Stimulated activated CD8-positive, alpha-beta memory T cell treated with anti-CD3 and anti-CD28 coated beads, Interleukin-15, amount 100 ng/mL, for 24 hours (primary cell): Measurements from ENCODE around the gene MYO16.
"Not testable (repeated sequence)": the region's sequence is repeated elsewhere in the genome, so short reads cannot be mapped to it uniquely, and the experiment has no call there.

Experiments used
- DNase-seq: peaks from one replicate; pipeline ENCODE4 v3.0.0-alpha.2; 2020; ENCODE audit warnings: low read depth

The MYO16 gene

DNA sequence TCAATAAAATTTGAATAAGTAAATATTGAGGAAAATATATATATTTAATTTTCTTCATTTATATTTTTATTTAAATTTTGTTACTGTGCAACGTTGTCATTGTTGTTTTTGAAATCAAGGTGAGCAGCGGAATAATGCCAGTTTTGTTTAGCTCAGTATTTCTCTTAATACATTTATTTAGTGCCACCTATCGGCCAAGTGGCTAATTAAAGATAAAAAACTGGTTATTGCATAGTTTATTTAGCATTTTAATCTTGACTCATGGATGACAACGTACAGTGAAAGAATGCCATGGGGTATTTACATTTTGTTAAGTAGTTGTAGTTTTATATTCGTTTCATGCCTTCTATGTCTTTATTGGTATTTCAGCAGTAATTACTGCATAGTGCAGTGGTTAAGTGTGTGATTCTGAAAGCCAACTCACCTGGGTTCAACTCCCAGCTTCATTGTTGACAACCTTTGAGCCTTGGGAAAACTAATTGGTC, 265.9 kb downstream of the MYO16 start:
- DNase-seq: no peak

DNA sequence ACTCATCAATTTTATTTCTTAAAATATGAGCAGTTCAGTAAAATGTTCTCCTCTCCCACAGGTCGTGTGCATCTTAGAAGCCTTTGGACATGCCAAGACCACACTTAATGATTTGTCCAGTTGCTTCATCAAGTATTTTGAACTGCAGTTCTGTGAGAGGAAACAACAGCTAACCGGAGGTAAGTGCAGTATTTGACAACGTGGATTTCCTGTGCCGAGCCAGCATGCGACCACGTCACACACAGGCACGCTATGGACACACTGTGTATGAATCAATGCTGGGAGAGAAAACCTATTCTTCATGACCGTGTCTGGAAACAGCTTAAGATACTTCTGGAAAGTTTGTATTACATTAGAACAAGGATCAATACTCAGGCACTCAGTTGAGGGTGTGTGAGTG, 268.5 kb downstream of the MYO16 start:
- DNase-seq: no peak

DNA sequence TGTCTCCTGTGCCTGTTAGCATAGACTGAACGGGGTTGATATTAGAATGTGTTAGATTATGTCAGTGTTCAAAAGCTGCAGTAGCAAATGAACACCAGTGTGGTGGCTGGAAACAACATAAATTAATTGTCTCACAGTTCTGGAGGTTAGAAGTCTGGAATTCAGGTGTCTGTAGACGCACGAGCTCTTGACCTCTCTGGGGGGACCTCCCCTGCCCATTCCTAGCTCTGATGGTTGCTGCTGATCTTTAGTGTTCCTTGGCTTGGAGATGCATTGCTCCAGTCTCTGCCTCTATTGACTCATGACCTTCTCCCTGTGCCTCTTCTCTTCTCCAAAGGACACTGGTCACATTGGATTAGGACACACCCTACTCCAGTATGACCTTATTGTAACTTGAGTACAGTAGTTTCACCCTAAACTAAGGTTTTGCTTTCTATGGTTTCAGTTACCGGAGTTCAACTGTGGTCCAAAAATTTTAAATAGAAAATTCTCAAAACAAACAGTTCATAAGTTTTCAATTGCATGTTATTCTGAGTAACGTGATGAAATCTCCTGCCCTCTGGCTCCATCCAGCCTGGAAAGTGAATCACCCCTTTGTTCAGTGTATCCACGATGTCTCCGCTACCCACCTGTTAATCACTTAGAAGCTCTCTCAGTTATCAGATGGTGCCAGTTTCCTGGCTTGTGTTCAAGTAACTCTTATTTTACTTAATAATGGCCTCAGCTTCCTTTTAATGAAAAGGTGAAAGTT, 273.2 kb downstream of the MYO16 start:
- DNase-seq: no peak

DNA sequence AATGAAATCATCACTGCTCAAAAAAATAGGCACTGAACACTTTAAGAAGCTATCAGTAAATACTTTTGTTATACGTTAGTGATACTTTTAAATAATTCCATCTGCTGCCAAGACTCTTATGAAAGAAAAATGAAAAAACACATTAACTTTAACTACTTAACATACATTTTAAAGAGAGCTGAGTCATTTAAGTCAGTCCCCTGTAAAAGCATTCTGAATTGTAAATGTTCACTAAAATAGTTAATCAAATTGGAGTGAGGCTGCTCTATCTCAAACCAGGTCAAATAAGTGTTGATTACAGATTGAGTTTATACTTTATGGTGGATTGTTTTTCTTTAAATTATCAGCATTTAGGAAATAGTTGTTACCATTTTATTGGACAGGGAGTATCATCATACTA, 274.2 kb downstream of the MYO16 start:
- DNase-seq: no peak

DNA sequence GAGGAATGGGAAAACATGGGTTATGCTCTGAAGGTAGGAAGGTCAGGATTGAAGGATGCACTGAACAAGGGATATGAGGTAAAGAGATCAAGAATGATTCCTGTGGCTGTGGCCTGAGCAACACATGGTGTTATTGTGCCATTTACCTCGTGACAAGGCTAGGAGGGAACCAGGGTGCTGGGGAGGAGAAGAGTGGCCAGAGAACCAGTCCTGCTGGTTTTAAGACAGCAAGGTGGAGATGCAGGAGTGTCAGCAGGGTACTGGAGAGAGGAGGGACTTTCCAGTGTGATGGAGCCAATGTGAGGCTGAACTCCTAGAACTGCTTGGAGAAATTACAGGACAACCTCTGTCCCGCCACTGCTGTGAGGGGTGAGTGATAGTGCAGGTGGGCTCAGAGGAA, 282.4 kb downstream of the MYO16 start:
- no peak for DNase-seq

DNA sequence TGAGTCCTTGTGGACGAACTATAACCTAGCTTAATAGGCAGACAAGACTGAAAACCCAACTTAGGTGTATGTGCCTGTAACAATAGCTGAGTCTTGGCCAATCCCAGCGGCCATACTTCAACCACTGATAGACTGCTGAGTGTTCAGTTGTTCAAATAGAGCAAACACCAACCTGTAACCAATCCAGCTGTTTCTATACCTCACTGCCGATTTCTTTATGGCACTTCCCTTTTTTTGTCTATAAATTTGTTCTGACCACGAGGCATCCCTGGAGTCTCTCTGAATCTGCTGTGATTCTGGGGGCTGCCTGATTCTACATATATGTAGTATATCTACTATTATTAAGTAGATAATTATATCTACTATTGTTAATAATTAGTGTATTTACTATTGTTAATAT, 284.3 kb downstream of the MYO16 start:
- DNase-seq: not testable (repeated sequence)

DNA sequence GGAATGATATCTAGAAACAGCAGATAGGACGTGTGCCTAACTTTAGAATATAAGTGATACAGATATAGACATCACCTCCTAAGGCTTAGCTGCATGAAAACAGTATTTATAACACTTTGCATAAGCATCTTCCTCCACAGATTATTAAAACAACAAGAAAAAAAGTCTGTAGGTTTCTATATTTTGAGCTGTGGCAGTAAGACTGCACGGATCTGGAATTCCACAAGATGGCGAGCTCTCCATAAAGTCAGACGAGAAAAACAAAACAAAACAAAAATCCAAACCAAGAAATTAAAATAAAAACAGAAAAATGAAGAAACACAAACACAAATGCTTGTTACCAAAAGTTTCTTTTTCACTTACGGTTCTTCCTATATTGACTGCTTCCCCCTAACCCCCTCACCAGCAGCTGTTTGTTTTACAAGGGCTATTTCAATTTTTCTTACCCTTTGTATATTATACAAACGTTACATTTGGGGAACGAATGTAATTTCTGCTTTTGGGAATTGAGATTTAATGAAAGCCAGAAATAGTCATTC, 285.8 kb downstream of the MYO16 start:
- DNase-seq: no peak

DNA sequence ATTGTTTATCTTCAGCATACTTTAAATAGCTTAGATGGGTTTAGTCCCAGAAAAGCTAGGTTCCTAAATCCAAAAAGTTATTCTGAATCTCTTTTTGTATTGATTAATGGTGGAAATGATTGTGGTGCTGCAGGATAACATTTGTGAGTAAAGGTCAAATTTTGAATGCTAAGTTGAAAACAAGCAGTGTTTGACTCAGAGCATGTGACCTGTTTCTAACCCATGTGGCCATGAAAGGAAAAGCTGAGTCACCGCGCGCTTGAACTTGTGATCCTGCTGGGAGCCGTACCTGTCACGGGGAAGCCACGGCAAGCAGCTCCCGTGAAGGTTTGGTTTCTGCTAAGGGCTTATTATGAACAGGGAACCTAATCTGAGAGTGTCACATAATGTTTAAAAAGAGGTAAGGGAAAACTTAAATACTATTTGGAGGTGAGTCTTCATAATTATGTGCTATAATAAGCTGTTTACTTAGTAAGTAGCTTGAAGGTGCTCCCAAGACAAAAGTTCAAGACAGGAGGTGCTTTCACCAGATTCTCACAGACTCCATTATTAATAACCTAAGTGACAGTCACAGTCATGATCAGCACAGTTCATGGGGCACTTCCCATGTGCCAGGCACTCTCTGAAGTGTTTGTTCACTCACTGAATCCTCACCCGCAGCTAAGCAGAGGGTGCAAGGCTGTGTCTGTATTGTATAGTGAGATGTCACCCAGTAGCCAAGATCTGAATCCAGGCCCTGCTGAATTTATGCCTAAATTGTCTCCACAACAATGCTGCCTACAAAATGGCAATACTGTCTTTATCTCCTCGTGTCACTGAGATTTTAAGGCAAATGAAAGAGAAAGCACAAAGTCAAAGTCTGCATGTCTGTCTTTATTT, 286.5 kb downstream of the MYO16 start:
- peak; percentile 46 for DNase-seq

DNA sequence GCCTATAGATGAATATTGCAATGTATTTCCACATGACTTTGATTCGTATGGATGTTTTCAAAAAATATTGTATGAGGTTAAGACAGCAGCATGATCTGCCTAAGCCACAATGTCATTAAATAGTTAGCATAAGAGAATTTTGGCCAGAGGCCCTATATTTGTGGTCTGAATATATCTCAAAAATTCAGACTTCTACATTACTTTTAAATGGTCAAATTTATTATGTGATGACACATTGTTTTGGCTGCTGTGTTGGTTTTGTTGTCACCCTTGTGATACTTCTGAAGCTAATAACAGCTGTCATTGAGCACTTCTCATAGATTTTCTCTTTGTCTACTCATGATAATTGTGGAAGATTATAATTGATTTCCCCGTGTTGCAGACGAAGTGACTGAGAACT, 288.2 kb downstream of the MYO16 start:
- no peak for DNase-seq

DNA sequence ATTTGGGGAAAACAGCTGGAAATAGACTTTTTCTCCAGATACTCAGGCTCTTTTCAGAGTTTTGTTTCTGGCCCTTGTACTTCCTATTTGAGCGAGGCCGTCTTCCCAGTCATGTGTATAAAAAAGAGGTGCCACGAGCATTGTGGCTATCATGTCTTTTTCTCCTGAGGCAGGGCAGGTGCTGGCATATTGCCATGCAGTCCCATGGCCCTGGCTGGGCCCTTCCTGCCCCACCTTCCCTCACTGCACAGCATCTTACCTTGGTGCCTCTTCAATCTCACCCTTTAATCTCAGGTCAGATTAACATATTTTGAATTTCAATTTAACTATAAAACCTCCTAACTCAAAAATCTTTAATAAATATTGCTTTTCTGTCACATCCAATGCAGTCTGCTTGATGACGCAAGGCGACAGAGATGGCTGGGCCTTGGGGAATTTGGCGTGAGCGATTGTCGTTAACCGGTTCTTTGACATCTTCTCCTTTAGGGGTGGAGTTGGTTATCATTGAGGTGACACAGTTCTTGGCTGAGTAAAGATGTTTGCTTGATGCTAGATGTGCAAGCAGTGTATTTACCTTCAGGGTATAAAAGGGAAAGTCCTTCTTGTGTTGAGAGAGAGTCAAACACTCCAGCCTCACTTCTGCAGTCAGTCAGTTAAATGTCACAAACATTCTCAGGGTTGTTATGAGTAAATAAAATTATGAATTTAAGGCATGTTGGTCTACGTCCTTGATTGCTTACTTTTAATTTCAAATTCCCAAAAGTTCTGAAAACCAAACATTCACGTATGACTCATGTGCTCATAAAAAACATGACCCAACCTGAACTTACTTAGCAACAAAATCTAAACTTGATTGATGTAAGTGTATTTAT, 289.9 kb downstream of the MYO16 start:
- DNase-seq: no peak

DNA sequence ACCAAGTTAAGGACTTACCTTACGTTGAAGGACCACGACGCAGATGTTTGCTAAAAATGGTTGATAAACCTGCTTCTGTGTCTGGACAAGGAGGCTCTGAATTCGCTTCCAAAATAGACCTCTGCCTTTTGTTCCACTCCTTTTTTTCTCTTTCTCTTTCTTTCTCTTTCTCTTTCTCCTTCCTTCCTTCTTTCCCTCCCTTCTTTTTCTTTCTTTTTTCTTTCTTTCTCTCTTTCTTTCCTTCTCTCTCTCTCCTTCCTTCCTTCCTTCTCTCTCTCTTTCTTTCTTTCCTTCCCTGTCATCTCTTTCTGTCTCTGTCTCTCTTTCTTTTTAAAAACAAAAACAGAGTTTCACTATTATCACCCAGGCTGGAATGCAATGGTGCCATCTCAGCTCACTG, 290.7 kb downstream of the MYO16 start:
- no peak for DNase-seq

DNA sequence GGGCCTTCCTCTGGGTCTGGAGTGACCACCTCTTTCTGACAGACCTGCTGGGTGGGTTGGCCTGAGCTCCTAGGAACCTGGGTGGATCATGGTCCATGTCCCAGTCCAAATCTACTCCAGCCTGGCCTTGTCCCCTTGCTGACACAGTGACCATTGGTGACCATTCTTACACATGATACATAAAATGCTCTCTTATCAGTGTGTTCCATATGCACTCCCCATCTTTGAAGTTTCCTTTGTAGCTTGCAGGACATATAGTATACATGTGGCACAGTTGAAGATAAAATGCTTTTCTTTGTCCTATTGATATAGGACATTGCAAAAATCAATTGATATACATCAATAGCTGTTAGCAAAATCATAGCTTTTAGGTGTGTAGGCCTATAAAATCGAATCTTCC, 291.8 kb downstream of the MYO16 start:
- DNase-seq: no peak

DNA sequence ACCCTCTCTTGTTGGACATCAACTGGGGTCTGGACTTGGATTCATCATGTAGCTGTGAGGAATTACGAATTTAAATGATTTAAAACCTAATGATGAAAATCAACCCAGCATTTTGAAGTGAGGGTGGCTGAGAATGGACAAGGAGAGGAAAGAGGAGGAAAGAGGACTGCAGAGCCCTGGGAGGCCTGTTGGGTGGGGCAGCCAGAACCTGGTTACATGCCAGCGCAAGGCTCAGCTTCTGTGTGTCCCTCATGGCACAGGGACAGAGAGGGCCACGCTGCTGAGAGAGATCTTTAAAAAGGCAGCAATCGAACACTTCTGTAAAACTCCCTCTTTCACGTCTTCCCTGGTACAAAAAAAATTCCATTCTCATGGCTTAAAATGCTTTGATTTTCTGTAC, 292.7 kb downstream of the MYO16 start:
- DNase-seq: no peak

DNA sequence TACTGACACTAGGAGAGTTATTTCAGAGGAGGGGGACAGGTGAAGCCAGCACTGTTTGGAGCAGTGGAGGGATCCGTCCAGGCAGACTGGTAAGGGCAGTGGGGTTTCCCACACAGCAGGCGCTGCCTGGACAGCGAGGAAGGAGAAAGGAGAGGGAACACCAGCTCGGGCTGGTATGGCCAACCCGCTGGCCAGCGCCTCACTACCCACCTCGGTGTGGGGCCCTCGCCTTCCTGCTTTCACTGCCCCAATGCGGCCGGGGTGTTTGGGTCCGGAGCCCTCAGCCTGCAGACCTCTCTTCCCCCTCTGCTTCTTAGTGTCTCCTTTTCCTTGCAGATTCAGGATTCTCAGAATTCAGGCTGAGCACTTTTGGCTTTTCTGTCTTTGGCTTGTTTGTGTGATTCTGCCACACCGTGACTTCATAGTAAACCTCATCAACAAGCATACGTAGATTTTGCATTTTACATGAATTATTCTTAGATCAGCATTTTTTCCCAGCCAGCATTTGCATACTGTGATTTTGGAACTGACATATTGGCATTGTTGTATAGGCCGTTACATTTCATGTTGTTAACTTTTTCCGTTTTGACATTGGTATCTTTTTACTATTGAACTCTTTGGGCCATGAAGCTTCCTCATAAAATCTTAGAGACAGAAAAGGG, 294.1 kb downstream of the MYO16 start:
- no peak for DNase-seq

DNA sequence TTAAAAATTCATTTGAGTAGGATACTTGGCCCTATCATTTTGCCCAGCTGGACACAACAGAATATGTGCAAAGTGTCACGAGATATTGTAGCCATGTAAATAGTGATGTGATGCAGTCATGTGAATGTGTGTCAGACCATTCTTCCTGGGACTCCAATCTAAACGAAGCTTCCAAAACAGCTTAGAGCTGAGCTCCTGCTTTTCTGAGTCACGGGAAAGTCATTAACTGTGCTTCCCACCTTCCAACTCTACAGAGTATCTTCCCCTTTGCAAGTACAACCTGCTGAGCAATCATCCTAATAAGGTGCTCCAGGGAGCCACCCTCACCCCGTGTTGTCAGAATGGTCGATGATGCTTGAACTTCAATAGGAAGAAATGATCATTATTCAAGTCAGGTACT, 294.7 kb downstream of the MYO16 start:
- no peak for DNase-seq

DNA sequence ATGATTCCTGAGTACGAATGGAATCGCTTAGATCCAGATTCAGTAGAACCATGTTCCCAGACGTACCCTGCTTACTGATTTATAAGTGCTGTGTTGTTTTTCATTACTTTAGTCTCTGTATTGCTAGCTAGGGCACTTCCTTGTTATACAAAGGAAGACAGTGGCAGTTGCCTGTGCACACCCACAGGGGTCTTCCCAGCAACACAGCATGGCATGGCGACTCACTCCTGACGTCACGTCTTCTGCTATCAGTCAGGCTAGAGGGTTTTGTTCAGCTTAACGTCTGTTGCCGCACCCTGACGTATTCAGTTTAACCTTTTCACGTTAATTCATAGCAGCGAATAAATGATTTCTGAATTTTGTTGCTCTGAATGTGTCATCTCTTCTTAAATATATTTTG, 295.1 kb downstream of the MYO16 start:
- DNase-seq: no peak

DNA sequence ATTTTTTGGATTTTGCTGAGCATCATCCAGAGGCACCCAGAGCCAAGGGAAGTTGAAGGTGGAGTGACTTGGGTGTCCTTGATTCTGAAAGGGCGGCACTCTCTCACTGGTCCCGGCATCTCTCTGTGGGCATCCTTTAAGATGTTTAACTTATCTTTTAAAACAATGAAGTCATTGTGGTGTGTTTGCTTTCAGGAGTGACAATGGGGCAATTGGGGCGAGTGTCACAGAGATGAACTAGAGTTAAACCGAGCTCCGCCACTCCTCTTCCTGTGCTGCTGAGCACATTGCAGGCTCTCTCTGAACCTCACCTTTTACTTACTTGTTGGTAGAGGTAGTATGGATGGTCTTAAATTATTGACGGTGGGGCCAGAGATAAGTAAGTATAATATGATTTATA, 295.7 kb downstream of the MYO16 start:
- DNase-seq: no peak

DNA sequence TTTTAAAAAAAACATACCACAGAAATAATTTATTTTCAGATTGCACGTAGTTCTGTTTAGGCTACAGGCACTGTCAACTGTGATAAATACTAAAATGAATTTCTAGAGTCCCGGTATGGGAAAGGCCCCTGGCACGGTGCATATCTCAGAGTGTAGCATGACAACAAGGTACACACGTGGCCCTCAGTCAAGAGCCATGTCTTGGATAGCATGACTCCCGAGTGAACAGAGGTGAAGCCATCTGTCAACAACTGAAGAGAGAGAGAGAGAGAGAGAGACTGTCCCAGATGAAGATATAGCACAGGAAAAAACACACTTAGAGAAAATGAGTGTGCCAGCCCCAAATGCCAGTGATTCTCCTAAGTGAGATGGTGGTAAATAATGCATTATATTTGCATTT, 297.5 kb downstream of the MYO16 start:
- DNase-seq: no peak

DNA sequence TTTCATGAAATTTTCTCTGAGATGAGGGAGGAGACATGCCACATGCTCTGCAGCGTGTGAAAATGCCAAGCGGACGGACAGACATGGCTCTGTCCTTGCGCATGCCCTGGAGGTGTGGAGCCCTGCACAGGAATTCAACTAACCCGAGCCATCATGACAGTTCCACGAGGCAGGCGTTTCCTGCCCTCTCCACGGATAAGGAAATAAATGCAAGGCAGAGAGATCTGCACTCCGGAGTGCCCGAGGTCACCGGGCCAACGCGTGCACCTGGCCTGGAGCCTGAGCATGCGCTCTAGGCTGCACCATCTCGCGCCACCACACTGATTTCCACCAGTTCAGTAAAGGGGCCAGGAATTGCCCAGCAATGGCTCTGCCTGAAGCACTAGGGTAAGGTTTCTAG, 298.2 kb downstream of the MYO16 start:
- DNase-seq: no peak

DNA sequence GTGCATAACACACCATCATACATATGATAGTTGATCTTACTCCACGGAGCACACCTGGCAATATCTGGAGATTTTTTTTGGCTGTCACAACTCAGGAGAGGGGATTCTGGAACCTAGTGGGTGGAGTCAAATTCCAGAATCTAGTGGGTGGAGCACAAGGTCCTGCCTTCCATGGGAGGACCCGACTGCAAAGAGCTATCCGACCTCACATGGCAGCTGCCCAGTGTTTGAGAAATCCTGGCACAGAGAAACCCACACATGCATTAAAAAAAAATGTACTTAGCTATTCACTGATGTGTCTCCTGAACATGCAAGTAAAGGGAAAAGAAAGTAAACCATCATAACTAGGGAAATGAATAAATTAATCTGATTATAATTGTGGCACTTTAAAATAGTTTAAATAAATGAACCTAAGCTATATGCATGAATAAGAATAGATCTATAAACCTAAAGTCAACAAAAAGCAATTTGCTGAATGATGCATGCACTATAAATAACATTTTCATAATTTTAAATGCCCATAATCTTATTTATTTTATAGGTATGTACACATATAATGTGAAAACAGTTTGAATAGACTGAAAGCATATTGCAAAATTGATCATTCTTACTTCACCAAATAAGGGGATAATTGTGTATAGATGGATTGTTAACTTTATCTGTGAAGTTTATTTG, 300.3 kb downstream of the MYO16 start:
- no peak for DNase-seq

DNA sequence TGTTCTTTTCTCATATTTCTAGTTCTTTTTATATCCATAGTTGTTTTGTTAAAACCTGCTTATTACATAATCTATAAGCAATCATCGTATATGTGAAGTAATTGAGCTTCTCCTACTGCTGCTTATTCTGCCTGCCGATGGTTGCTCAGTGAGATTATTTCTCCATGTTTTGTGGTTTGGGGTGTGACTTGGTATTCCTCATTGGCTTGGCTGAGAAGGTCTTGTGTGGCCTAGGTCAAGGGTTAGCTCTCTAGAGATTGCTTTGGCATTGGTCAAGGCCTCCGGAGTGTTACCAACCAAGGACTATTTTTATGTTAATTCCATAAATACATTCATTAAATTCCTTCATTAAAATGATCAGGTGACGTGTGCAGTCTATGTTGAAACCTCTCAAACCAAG, 302.8 kb downstream of the MYO16 start:
- no peak for DNase-seq
